ENCODE results near the gene TMEM184B.

GRCh38 chr22:38317995-38318715 is 45.3 kb upstream of the TMEM184B start:
- TF ChIP-seq CTCF (IDR thresholded peaks at IDR 0.05; ENCODE audit: insufficient read depth, low read length, poor library complexity, severe bottlenecking) = no peak
- no peak for TF ChIP-seq EZH2phosphoT487 (conservative IDR thresholded peaks at IDR 0.05; ENCODE audit: low read length)

Data from SU-DHL-6 (cell line).